Fibroblast of upper back skin (primary cell): ENCODE measurements around the gene ANXA5.
"Not testable (repeated sequence)": the region's sequence is repeated elsewhere in the genome, so short reads cannot be mapped to it uniquely, and the experiment has no call there.

Source experiments
- DNase-seq: peaks from one replicate; pipeline ENCODE4 v3.0.0-alpha.2; 2013

ANXA5 gene

DNA sequence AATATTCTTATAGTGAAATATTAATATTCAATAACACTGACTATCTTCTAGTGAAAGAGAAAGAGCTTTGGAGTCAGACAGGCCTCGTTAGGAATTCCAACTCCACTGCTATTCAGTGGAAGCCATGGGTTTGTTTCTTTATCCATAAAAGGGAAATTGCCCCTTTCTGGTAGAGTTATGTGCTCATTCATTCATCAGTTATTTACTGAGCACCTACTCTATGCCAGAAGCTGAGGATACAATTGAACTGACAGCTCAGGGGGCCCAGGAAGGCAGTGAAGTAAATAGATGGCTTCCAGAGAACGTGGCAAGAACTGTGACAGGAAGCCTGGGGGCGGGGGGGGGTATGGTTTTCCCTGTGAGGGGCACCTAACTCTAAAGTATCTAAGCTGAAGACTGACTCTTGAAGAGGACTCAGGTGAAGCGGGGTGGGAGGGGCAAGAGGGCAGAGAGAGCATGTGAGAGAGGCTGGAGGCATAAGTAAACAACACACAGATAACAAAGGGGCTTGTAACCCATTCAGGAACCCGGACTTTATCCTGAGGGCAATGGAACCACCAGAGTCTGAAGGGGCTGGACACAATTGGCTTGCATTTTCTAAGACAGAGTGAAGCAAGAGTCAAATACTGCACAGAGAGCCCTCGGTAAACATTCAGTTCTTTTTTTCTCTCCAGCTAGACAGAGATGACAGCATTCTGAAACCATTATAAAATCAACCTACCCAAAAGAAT, 20.3 kb downstream of the ANXA5 start:
- no peak for DNase-seq

- DNase-seq, result no peak
These were observed 21.1 kb downstream of the ANXA5 start for GRCh38 chr4:121675715-121676114.

GRCh38 chr4:121674696-121675095, 22.1 kb downstream of the ANXA5 start:
- no peak for DNase-seq

DNA sequence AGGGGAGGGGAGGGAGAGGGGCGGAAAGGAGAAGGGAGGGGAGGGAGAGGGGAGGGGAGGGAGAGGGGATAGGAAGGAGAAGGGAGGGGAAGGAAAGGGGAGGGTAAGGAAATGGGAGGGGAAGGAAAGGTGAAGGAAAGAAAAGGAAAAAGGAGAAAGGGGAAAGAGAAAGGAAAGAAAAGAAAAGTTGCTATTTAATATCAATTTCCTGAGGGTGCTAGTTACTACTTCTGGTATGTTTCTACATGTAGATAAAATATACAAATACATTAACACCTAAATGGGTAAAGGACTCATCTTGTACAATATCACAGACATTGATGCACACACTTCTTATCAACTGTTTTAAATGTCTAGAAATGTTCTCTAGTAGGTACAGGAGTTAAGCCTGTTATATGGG, 22.6 kb downstream of the ANXA5 start:
- DNase-seq, result no peak

- peak; percentile 84 for DNase-seq
These were observed 27.6 kb downstream of the ANXA5 start for GRCh38 chr4:121669163-121669550.

DNA sequence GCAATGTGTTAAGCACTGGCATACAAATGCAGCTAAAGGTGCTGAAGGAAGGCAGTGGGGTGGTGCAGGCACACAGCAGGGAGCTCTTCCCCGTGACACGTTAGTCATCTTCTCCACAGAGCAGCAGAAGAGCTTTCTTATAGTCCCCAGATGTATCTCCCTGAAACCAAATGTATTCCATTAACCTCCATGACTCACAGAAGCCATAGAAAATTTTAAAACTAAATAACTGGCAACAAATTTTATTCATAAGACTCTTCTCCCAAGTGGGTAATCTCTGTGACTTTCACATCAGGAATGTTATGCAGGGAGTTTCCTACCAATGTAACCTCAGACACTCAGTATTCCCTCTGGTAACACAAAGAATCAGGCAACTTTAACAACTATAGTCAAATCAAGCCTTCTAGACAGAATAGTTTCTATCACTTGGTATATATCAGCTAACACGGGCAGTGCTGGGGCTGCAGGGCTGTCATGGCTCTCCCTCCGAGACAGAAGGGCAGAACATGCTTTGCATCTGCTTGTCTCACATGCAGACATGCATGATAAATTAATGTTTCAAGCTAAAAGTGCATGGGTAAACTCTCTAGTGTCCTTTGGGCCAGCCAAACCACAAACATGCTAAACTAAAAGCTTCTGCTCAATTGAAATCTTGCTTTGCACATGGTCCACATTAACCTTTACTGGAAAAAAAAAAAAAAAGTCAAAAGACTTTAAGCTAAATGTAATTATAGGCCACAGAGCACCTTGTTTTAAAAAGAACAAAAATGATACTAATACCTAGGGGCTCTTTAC, 28.2 kb downstream of the ANXA5 start:
- peak; percentile 98 for DNase-seq

- no peak for DNase-seq
These were observed 30.6 kb downstream of the ANXA5 start for GRCh38 chr4:121666091-121666679.

GRCh38 chr4:121665371-121665770, 31.4 kb downstream of the ANXA5 start:
- DNase-seq, result no peak

DNA sequence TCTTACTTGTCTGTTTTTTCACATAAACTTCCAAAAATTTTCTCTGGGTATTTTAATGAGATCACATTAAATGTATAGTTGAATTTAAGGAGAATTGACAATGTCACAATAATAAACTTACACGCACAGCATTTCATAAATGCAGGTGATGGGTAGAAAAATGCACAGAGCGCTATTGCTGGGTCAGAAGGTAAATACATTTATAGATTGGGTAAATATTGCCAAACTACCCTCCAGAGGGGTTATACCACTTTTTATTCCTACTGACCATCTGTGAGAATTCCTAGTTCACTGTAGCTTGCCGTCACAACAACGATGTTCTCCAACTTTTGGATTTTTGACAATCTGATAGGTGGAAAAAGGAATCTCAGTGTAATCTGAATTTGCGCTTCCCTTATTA, 34.6 kb downstream of the ANXA5 start:
- no peak for DNase-seq

DNA sequence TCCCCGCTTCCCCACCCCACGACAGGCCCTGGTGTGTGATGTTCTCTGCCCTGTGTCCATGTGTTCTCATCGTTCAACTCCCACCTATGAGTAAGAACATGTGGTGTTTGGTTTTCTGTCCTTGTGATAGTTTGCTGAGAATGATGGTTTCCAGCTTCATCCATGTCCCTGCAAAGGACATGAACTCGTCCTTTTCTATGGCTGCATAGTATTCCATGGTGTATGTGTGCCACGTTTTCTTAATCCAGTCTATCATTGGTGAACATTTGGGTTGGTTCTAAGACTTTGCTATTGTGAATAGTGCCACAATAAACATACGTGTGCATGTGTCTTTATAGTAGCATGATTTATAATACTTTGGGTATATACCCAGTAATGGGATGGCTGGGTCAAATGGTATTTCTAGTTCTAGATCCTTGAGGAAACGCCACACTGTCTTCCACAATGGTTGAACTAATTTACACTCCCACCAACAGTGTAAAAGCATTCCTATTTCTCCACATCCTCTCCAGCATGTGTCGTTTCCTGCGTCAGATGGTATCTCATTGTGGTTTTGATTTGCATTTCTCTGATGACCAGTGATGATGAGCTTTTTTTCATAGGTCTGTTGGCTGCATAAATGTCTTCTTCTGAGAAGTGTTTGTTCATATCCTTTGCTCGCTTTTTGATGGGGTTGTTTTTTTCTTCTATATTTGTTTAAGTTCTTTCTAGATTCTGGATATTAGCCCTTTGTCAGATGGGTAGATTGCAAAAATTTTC, 36.4 kb downstream of the ANXA5 start:
- not testable (repeated sequence) for DNase-seq

DNA sequence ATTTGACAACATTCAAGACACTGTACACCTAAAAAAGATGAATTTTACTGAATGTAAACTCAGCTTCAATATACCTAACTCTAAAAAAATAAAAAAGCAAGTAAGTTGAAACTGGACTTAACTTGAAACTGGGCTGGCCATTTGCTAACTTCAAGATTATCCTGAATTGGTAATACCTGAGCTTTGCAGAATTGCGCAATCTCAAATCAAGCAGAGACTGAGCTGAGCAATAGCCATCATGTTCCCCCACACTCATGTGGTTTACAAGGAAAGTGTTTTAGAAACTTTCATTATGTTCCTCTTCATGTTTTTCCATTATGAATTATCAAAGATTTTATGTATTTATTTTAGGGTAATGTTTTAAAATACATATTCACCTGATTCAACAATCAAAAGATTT, 38.7 kb downstream of the ANXA5 start:
- no peak for DNase-seq

DNA sequence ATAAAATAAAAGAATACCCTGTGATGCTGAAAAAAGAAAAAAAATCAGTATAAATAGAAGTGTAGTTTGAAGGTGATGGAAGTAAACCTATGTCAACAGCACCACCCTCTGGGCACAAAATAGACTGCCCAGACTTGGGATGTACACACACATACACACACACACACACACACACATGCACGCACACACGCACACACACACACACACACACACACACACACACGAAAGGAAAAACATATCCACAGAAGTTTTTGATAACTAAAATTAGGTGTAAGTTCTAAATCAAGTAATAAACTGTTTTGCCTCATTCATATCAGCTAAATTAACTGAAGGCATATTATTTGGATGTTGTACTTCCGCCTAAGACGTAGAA, 40.5 kb downstream of the ANXA5 start:
- DNase-seq, result peak; percentile 67

DNA sequence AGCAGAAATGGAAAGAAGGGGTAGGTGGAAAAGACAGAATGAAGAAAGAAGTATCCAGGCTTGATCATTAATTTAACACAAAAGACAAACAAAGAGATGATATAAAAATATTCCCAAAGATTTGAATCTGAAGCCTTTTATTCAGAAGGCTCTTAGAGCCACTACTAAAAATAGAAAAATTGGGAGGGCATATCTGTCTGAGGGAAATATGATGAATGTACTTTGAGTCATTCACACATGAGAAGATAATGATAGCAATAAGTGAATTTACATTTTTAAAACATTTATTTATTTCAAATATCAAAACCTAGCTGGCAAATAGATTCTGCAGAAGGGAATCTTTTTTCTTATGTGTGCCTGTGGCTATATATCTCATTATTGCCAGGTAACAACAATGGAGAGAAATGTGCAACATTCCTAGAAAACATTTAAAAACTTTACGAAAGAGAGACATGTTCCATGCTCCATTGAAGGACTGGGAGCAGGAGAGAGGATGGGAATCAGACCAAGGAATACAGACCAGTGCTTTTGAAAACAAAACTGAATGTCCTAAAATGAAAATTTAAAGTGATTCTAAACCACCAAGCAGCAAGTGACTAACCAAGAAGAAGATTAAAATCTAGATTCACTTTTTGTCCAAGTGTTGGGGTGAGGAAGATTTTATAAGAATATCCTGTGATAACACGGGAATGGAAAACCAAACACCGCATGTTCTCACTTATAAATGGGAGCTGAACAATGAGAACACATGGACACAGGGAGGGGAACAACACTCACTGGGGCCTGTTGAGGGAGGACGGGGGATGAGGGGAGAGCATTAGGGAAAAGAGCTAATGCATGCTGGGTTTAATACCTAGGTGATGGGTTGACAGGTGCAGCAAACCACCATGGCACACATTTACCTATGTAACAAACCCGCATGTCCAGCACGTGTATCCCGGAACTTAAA, 41.2 kb downstream of the ANXA5 start:
- no peak for DNase-seq

DNA sequence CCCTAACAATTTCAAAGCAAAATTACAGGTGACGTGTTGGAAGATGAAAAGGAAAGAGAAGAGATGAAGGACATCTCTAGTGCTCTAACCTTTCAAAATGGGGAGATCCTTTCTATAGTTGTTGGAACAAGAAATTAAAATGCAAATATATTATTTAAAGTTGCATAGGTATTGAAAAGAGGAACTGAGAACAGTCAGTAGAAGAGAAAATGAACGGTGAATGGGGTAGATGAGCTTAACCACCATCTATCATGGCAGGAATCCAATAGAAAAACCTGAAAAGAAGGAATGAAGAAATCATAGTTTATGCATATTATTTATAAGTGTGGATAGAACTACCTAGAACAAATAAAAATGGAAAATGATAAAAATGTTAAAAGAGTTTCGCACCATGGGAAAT, 42.0 kb downstream of the ANXA5 start:
- no peak for DNase-seq

DNA sequence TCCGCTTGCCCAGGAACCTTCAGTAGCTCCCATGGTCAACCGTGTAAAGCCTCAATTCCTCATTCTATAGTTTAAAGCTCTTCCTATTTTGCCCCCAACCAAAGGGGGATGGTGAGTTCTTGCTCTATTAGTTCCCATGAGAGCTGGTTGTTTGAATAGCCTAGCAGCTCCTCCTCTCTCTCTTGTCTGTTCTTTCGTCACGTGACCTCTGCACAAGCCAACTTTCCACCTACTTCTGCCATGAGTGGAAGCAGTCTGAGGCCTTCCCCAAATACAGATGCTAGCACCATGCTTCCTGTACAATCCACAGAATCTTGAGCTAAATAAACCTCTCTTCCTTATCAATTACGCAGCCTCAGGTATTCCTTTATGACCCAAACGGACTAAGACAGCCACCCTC, 42.8 kb downstream of the ANXA5 start:
- DNase-seq, result no peak

- no peak for DNase-seq
These were observed 43.6 kb downstream of the ANXA5 start for GRCh38 chr4:121653214-121653613.

- no peak for DNase-seq
These were observed 45.2 kb downstream of the ANXA5 start for GRCh38 chr4:121651597-121651996.

DNA sequence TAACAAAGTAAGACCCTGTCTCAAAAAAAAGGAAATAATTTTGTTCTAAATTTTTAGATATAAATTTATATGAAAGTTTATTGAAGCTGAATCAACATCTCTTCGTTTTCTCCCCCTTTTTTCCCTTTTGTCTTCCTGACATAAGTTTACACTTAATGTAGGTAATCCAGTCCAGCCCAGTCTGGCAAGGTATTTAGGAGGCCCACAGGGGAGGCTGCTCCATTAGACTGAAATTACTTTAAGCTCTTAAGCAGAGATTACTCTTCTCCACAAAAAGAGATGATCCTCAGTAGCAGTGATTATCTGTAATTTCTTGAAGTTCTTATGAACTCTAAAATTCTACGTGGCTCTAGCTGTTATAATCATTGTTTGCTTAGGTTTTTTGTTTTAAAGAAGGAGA, 46.0 kb downstream of the ANXA5 start:
- DNase-seq, result no peak

DNA sequence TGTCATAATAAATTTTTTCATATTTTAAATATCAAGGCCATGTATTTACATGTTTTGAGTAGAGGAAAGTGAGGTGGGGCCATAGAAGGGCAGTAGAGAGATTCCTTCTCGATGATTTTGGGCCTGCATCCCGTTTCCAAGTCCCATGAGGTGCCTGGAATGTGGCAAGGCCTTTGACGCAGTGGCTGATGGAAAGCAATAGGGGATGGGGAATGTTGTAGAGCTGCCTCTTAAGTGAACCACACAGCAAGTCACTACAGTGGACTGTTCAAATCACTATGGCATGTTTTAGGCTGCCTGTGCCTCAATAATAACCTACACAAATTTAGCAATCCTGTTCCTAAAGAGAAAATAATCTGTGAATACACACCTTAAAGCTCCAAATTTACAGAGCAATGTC, 48.3 kb downstream of the ANXA5 start:
- peak; percentile 77 for DNase-seq

GRCh38 chr4:121642876-121643585, 53.7 kb downstream of the ANXA5 start:
- DNase-seq, result no peak

- no peak for DNase-seq
These were observed 54.5 kb downstream of the ANXA5 start for GRCh38 chr4:121642292-121642691.

GRCh38 chr4:121633653-121634052, 63.1 kb downstream of the ANXA5 start:
- DNase-seq, result no peak
